ENCODE data around the gene TMEM238. TPM values are rescaled to one million over a fixed set of nuclear protein-coding genes. Genes with fewer than 3 reads are reported as not detected.

TMEM238 gene
- total RNA-seq, 4 donors from 2014 or later = 6.3 to 37.1 (median 29.3) TPM

- DNase-seq (ENCODE audit: low spot score in 2 of 2) = peak in 1 of 2 donors; percentile 56
- H3K4me1 ChIP-seq = peaks cover 29% of the 10 kb centered on the region
- 74% methylated on average over 11 of the region's 11 CpGs for WGBS
- H3K27me3 ChIP-seq = peaks cover 38% of the 10 kb centered on the region
- H3K4me3 ChIP-seq = no peak overlapping the region
- no peak overlapping the region for H3K27ac ChIP-seq
- H3K36me3 ChIP-seq = peaks cover 10% of the 10 kb centered on the region
- TF ChIP-seq POLR2A (IDR thresholded peaks at IDR 0.05) (no peak), POLR2AphosphoS5 (IDR thresholded peaks at IDR 0.05) (no peak), EP300 (IDR thresholded peaks at IDR 0.05) (no peak), CTCF (IDR thresholded peaks at IDR 0.05) (no peak)
- H3K9me3 ChIP-seq = no peaks in the 10 kb centered on the region
Observed at GRCh38 chr19:55350620-55351315, 33.3 kb downstream of the TMEM238 start.

- TF ChIP-seq EP300 (IDR thresholded peaks at IDR 0.05) (no peak), POLR2AphosphoS5 (IDR thresholded peaks at IDR 0.05) (no peak), POLR2A (IDR thresholded peaks at IDR 0.05) (no peak), CTCF (IDR thresholded peaks at IDR 0.05) (no peak)
- no peak for DNase-seq (ENCODE audit: low spot score in 2 of 2)
Observed at GRCh38 chr19:55348317-55349034, 35.6 kb downstream of the TMEM238 start.

DNA sequence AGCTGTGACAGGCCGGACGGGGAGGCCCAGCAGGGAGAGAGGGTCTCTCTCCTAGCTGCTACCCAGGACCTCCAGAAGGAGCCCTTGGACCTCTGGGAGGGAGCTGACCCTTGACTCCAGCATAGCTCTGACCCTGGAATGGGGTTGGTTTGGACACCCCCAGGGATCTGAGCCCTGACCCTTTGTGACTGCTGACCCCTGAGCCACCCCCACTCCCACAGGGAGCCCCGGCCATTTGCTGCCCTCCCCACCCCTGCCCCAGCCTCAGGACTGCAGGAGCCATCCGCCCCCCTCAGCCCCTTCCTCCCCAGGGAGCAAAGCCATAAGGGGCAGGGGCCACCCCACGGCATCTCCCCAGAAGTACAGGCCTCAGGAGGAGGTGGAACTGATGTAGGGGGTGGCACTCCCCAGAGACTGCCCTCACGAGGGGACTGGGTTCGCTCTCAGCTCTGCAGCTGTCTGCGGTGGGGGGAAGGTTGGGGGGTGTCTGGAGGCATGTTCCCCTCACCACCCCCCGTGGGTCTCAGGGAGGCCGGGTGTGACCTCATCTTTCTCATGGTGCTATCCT lies 36.6 kb downstream of the TMEM238 start:
- Histone ChIP-seq H3K27ac (no peak overlapping the region), H3K4me1 (peaks cover 10% of the 10 kb centered on the region), H3K27me3 (peaks cover 15% of the 10 kb centered on the region), H3K4me3 (no peak overlapping the region), H3K9me3 (no peaks in the 10 kb centered on the region), H3K36me3 (peaks cover 27% of the 10 kb centered on the region)
- 91% methylated on average over 2 of the region's 10 CpGs for WGBS
- peak in 1 of 2 donors; percentile 57 for DNase-seq (ENCODE audit: low spot score in 2 of 2)
- TF ChIP-seq POLR2A (IDR thresholded peaks at IDR 0.05) (no peak), EP300 (IDR thresholded peaks at IDR 0.05) (no peak)

More at GRCh38 chr19:55348317-55349034, 35.6 kb downstream of the TMEM238 start:
- Histone ChIP-seq H3K36me3 (peaks cover 18% of the 10 kb centered on the region), H3K4me3 (no peak overlapping the region), H3K27me3 (peaks cover 24% of the 10 kb centered on the region), H3K27ac (no peak overlapping the region), H3K4me1 (peaks cover 15% of the 10 kb centered on the region), H3K9me3 (no peaks in the 10 kb centered on the region)
- WGBS = 76% methylated on average over 22 of the region's 22 CpGs

GRCh38 chr19:55346725-55347441 lies 37.2 kb downstream of the TMEM238 start:
- Histone ChIP-seq H3K9me3 (no peaks in the 10 kb centered on the region), H3K27me3 (peaks cover 8% of the 10 kb centered on the region), H3K27ac (no peak overlapping the region), H3K4me3 (no peak overlapping the region), H3K4me1 (peaks cover 10% of the 10 kb centered on the region), H3K36me3 (peaks cover 33% of the 10 kb centered on the region)
- 78% methylated on average over 28 of the region's 41 CpGs for WGBS
- DNase-seq (ENCODE audit: low spot score in 2 of 2) = peak in 1 of 2 donors; percentile 58
- TF ChIP-seq CTCF (IDR thresholded peaks at IDR 0.05) = no peak
- TF ChIP-seq POLR2AphosphoS5 (IDR thresholded peaks at IDR 0.05) = no peak
- no peak for TF ChIP-seq EP300 (IDR thresholded peaks at IDR 0.05)
- no peak for TF ChIP-seq POLR2A (IDR thresholded peaks at IDR 0.05)

DNA sequence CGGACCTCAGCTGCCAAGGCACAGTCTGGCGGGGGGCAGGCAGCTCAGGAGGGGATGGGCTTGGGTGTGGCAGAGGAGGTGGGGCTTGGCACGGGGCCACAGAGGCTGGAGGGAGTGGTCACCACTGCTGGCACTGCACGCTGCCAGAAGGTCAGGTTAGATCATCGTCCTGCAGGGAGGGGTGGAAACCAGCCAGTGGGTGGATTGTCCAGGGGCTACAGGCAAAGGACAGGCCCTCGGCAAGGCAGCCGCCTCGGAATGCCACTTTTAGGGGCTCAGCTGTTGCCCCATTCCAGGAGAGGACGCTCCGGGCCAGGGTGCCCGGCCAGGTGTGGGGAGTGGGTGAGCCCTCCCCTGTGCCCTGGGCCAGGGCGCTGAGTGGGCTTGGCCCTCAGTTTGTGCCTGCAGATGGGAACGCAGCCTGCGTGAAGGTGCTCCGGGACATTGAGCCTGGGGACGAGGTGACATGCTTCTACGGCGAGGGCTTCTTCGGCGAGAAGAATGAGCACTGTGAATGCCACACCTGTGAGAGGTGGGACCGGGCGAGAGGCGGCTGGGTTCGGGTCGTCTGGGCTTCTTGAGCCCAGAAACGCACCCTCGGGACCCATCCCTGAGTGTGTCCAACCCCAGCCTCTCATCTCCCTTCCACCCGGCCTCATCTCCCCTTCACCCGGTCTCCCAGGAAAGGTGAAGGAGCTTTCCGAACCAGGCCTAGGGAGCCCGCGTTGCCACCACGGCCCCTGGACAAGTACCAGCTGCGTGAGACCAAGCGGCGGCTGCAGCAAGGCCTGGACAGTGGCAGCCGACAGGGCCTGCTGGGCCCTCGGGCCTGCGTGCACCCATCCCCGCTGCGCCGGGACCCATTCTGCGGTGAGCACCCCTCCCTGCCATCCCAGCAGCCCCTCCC lies 38.0 kb downstream of the TMEM238 start:
- no peaks in the 10 kb centered on the region for H3K27me3 ChIP-seq
- peak in 1 of 2 donors; percentile 78 for DNase-seq (ENCODE audit: low spot score in 2 of 2)
- TF ChIP-seq EP300 (IDR thresholded peaks at IDR 0.05) = no peak
- no peak for TF ChIP-seq POLR2AphosphoS5 (IDR thresholded peaks at IDR 0.05)
- 80% methylated on average over 29 of the region's 43 CpGs for WGBS
- H3K27ac ChIP-seq = no peak overlapping the region
- H3K4me3 ChIP-seq = no peak overlapping the region
- H3K36me3 ChIP-seq = peaks cover 36% of the 10 kb centered on the region
- H3K9me3 ChIP-seq = no peaks in the 10 kb centered on the region
- peaks cover 18% of the 10 kb centered on the region for H3K4me1 ChIP-seq
